Measurements from ENCODE around the gene RNH1.

DNA sequence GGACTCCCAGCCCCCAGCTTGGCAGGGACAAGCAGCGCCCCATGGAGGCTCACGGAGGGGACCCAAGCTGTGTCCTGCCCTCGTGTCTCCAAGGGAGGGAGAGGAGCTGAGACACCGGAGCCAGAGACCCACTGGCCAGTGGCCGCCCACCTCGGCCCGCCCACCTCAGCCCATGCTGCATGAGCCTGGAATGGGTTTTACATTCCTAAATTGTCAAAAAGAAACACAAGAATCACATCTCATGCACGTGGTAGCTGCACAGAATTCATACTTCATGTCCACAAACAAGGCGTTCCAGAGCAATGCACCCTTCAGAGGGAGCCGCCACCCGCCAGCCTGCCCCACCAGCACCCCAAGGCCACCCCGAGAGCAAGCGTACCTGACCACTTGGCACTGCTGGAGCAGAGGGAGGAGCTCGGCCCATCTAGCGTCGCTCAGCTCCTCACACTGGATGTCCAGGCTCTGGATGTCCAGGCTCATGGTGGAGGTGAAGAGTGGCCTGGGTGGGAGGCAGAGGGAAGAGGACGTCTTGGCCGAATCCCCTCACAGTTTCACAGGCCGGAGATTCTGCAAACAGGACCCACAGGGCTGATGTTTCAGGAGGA is 5.3 kb downstream of the RNH1 start:
- TF ChIP-seq, protein P1, sequence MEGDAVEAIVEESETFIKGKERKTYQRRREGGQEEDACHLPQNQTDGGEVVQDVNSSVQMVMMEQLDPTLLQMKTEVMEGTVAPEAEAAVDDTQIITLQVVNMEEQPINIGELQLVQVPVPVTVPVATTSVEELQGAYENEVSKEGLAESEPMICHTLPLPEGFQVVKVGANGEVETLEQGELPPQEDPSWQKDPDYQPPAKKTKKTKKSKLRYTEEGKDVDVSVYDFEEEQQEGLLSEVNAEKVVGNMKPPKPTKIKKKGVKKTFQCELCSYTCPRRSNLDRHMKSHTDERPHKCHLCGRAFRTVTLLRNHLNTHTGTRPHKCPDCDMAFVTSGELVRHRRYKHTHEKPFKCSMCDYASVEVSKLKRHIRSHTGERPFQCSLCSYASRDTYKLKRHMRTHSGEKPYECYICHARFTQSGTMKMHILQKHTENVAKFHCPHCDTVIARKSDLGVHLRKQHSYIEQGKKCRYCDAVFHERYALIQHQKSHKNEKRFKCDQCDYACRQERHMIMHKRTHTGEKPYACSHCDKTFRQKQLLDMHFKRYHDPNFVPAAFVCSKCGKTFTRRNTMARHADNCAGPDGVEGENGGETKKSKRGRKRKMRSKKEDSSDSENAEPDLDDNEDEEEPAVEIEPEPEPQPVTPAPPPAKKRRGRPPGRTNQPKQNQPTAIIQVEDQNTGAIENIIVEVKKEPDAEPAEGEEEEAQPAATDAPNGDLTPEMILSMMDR (IDR thresholded peaks at IDR 0.05; ENCODE audit: borderline replicate concordance, extremely low read depth, low read length, poor library complexity, severe bottlenecking) = no peak
- TF ChIP-seq EZH2 (IDR thresholded peaks at IDR 0.05; ENCODE audit: borderline replicate concordance, low read depth, low read length, severe bottlenecking) = no peak

Data from DND-41 (cell line).